Purkinje cell (primary cell): Measurements from ENCODE around the gene PI4KA. TPM values are rescaled to one million over a fixed set of nuclear protein-coding genes. Genes with fewer than 3 reads are reported as not detected.

ENCODE experiments used
- polyA plus RNA-seq: library from polyadenylated mRNA; unstranded; fragments of >200 nt; fragmentation: Nextera tagmentation; gene quantifications from 2 replicates; pipeline ENCODE4 v1.2.1, GENCODE V29; 2014

The PI4KA gene
- 66.1 and 101 TPM in 2 replicates for polyA plus RNA-seq

DNA sequence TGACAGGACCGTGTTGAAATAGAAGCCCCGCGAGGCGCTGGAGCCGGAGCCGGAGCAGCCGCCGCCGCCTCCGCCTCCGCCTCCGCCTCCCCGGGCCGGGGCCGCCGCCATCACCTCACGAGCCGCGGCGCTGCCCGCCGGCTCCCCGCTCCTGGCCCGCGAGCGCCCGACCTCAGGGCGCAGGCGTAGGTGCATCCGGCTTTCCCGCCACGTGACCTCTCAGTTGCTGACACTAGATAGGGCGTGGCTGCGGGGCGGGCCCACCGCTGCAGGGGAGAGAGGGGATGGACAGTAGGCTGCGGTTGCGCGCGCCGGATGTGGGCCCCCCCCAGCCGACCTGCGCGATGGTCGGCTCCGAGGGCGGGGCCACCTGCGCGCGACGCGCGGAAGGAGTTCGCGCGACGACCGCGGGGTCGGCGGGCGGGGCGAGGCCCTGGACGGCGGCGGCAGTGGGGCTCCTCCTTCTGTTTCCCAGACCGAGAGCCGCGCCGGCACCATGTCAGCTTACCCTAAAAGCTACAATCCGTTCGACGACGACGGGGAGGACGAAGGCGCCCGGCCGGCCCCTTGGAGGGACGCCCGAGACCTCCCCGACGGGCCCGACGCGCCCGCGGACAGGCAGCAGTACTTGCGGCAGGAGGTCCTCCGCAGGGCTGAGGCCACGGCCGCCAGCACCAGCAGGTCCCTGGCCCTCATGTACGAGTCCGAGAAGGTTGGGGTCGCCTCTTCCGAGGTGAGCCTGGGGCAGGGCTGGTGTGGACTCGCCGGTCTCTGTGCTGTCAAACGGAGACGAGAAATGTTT, at the start of gene PI4KA, which contains the start of gene SNAP29:
TSS of gene PI4KA (minus strand) at position 197 of the 802 bp plus-strand sequence. CDS start at position 111, 86 bp downstream.
TSS of gene SNAP29 (plus strand) at position 393 of the 802 bp plus-strand sequence. CDS start at position 497, 104 bp downstream.

DNA sequence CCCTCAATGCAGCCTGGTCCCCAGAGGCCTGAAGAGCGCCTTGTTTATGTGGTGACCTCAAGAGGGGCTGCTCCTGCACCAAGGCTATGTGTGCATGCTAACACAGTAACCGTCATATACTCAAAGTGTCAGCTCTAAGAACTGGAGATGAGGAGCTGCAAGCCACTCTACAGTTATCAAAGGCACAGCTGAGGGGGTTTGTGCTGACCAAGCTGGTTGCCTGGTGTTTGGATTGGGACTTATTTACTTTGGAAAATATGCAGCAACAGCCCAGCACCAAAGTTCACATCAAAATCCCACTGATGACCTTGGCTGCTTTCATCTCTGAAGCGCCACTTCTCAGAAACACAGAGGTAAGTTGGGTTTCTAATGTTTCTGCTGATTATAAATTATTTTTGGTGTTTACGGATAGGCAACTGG, 84.8 kb downstream of the PI4KA start, which contains the start of gene SERPIND1:
TSS of gene SERPIND1 (plus strand) at position 321 of the 420 bp plus-strand sequence. CDS start 5,200 bp downstream, outside the sequence.

Other genes starting within 250 kb of the PI4KA start
- gene SERPIND1, start 84.7 kb downstream of the PI4KA start, polyA plus RNA-seq = not detected in 2 replicates
- 11.8 and 27.4 TPM in 2 replicates for gene SNAP29, start 196 bp upstream of the PI4KA start, polyA plus RNA-seq
- 67.4 and 74.0 TPM in 2 replicates for gene CRKL, start 58.6 kb upstream of the PI4KA start, polyA plus RNA-seq
- gene AIFM3, start 108.4 kb upstream of the PI4KA start, polyA plus RNA-seq = 3.9 and 6.6 TPM in 2 replicates
- 2.1 and 3.7 TPM in 2 replicates for gene LZTR1, start 123.5 kb upstream of the PI4KA start, polyA plus RNA-seq
- 3.2 TPM in 1 of 2 replicates, not detected in the other for gene THAP7, start 143.3 kb upstream of the PI4KA start, polyA plus RNA-seq
- gene P2RX6, start 156.4 kb upstream of the PI4KA start, polyA plus RNA-seq = 0.42 and 0.69 TPM in 2 replicates
- 0.20 TPM in 1 of 2 replicates, not detected in the other for gene SLC7A4, start 173.8 kb upstream of the PI4KA start, polyA plus RNA-seq
- gene LRRC74B, start 187.1 kb upstream of the PI4KA start, polyA plus RNA-seq = not detected in 2 replicates